Stimulated activated CD8-positive, alpha-beta memory T cell treated with anti-CD3 and anti-CD28 coated beads, Interleukin-2, amount 100 ng/mL, for 48 hours (primary cell): ENCODE results near the gene FLII.

Experiments used
- DNase-seq, 2 donors: peaks; one replicate each; pipeline ENCODE4 v3.0.0-alpha.2; 2020; ENCODE audit warnings: low read depth in 2 of 2

The FLII gene

DNA sequence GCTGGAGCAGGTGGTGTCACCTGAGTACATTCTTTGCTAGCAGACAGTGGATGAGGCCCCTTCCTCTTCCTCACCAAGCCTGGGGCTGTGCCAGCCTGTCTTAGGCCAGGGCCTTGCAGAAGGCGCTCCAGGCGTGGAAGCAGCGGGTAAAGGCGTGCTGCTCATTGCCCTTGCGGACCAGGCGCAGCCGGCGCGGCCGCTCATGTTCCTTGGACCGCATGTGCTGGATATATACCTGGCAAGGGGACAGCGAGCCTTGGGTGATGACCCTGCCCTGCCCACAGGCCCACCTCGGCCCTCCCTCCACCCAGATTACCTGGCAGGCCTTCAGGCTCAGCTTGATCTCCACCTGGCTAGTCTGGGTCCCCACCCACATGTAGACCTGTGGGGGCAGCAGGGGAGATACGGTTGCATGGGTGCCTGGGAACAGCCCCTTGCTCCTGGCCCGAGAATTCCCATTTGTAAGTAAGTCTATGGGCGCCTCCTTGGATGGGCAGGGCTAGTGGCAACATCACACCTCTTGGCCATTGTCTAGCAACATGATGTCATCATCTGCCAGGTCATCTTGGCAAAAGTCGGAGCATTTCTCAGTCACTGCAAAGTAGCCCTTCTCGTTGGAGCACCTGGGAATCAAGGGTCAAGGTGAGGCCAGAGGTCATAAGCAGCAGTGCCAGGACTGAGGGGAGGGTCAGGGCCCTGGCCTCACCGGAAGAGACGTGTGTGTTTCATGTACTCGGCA is 13.3 kb downstream of the FLII start:
- DNase-seq = no peak

DNA sequence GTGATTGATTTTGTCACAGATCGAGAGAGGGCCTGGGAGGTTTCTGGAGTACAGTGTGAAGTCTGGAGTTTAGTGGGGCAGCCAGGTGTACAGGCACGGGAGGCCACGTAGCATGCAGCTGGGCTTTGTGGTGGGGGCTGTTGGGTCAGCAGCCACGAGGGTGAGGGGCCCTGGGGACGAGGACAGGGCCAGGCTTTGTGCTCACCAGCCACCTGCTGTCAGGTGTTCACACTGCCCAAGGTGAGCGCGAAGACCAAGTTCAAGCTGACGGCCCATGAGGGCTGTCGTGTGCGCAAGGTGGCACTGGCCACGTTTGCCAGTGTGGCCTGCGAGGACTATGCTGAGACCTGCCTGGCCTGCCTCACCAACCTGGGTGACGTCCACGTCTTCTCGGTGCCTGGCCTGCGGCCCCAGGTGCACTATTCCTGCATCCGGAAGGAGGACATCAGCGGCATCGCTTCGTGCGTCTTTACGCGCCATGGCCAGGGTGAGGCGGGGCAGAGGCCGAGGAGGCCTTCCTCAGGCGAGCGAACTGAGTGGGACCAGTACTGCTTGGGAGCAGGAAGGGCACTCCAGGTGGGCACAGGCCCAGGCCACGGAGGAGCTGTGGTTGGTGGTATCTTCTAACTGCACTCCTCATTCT is 17.2 kb downstream of the FLII start:
- DNase-seq = no peak

DNA sequence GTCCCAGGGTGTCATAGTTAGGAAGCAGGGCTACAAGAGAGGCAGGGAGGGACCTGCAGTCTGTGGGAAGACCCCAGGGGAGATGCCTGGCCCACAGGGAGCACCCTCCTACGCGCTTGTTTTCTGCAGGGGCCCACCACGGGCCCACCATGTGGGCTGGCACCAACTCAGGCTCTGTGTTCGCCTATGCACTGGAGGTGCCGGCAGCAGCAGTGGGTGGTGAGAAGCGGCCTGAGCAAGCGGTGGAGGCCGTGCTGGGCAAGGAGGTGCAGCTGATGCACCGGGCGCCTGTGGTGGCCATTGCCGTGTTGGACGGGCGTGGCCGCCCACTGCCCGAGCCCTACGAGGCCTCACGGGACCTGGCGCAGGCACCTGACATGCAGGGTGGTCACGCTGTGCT is 18.1 kb downstream of the FLII start:
- no peak for DNase-seq

DNA sequence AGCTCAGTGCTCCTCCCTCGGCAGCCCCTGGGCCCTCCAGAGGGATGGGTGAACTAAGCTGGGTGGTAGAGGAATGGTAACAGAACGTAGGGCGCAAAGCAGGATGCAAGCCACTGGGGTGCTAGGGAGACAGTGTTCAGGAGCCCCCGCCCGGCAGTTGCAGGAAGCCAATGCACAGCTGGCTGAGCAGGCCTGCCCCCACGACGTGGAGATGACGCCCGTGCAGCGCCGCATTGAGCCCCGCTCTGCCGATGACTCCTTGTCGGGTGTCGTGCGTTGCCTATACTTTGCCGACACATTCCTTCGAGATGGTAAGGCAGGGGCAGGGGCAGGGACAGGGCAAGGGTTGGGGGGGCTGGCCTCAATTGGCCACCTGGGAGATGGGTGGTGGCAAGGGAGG is 20.2 kb downstream of the FLII start:
- no peak for DNase-seq

DNA sequence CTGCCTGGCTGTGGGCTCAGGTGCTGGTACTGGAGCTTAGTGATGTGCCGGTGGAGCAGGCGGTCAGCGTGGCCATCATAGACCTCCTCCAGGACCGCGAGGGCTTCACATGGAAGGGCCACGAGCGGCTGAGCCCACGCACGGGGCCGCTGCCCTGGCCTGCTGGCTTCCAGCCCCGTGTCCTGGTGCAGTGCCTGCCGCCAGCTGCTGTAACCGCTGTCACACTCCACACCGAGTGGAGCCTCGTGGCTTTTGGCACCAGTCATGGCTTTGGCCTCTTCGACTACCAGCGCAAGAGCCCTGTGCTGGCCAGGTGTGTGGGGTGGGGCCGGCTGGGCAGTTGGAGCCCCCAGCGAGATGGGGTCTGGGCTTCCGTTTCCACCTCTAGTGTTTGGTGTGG is 21.1 kb downstream of the FLII start:
- no peak for DNase-seq

DNA sequence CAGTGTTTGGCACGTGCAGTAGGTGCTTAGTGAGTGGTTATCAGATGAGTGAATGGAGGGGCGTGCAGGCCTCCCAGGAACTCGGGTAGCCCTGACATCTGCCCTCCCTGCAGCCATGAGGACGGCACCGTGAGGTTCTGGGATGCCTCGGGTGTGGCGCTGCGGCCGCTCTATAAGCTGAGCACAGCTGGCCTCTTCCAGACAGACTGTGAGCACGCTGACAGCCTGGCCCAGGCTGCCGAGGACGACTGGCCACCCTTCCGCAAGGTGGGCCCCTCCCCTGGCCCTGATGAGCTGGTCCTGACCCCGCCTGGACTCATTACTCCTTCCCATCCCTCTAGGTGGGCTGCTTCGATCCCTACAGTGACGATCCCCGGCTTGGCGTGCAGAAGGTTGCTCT is 22.0 kb downstream of the FLII start:
- no peak for DNase-seq

DNA sequence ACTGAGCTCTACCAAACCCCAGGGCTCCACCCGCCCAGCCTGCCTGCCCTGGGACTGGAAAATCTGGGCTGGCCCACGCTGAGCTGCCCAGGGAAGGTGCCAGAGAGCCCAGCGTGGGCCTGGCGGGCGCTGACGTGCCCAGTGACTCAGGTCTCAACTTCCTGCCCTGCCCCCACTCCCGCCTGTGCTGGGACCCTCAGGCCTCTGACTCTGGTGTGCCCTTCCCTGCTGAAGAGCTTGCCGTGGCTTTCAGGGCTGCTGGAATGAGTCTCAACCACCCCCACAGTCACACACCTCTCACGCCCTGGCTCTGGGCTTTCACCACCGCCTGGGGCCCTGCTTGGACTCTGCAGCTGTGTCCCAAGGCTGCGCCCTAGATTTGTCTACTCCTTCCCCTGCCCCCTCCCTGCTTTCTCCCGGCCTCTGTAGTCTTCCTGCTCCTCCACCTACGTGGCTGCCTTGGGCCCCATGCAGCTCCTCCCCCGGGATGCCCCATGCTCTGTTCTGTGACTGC is 22.7 kb downstream of the FLII start:
- peak; percentile 42 to 59 for DNase-seq

DNA sequence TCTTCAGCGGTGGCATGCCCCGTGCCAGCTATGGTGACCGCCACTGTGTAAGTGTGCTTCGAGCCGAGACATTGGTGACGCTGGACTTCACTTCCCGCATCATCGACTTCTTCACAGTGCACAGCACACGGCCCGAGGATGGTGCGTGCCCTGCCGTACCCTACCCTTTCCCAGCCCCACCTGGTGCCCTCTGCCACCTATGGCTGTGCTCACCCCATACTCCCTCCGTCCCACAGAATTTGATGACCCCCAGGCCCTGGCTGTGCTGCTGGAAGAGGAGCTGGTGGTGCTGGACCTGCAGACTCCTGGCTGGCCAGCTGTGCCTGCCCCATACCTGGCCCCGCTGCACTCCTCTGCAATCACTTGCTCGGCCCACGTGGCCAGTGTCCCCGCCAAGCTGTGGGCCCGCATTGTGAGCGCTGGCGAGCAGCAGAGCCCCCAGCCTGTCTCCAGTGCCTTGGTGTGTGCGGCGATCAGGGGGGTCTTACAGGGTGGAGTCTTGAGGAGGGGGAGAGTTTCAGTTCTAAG is 23.6 kb downstream of the FLII start:
- no peak for DNase-seq

DNA sequence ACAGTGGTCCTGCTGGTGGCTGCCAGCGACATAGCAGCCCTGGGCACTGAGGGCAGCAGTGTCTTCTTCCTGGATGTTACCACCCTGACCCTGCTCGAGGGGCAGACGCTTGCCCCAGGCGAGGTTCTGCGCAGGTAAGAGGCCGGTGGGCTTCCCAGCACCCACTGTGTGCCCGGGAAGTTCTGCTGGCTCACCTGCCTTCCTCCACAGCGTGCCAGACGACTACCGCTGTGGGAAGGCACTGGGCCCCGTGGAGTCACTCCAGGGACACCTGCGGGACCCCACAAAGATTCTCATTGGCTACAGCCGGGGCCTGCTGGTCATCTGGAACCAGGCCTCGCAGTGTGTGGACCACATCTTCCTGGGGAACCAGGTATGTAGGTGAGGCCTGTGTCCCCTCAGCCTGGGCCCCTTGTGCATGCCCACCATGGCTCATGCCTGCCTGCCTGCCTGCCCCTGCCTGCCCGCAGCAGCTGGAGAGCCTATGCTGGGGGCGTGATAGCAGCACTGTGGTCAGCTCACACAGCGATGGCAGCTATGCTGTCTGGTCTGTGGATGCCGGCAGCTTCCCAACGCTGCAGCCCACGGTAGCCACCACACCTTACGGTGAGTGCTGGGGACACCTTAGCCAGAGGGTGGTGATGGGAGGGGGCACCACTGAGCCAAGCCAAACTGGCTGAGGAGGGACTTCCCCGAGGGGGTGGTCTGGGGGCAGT is 24.6 kb downstream of the FLII start:
- DNase-seq = no peak

DNA sequence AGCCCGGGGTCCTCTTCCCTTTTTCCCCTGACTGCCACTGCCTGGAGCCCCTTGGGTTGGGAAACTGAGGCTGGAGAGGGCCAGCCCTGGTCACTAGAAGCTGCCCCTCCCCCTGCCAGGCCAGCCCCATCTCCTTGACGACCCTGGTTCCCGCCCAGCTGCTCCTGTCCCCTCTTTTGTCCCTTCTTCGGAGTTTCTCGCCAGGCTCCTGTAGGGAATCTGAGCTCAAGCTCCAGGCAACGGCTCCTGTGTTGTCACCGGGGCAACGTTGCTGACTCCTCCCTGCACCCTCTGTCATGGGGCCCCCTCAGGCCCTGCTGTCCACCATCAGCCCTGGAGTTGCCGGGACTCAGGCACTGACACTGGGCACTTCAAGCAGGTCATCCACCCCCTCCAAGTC is 27.4 kb downstream of the FLII start:
- DNase-seq = no peak

DNA sequence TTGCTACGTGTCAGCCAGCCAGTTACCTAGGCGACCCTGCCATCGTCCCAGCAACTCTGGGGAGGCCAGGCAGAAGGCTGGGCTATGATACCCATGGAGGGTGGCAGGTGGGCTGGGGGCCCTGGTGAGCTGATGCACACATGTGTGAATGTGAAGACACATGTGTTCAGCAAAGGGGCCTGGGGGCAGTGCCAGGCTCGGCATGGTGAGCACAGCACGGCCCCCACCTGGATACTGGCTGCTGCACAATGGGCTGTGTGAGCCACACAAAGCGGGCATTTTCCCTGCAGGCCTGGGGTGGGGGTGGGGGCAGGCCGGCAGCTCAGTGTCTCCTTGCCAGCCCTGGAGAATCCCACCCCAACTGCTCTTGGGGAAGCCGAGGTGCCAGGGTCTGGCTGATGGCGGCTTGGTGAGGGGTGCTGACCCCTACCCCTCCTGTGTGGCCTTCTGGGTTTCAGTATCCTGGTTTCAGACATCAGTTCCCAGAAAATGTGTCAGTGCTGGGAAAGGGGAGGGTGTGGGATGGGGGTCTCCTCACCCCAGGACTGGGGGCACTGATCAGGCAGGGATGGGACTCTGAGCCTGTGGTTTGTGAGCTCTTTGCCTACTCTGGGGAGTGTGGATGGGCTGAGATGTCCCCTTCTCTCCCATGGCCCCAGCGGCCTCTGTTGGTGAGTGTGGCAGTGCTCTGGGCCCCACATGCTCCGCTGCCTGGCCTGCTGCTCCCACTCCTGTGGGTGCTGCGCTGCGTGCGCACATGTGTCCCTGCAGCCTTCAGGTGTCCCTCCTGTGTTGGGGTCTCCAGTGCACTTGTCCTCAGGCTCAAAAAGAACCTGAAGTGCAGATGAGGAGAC is 28.0 kb downstream of the FLII start:
- DNase-seq = no peak

DNA sequence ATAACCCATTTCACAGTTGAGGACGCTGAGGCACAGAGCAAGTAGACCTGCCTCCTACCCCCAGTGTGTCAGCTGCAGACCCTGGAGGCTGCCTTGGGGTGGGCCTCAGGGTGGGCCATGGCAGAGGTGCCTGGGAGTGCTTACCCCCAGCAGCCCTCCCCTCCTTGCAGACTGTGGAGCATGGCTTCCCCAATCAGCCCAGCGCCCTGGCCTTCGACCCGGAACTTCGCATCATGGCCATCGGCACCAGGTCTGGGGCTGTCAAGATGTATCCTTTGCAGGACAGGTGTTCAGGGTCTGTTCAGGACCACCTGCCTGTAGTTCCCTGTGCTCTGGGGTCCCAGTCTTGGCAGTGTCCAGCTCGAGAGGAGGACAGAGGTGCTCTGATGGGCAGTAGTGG is 28.8 kb downstream of the FLII start:
- DNase-seq = no peak

DNA sequence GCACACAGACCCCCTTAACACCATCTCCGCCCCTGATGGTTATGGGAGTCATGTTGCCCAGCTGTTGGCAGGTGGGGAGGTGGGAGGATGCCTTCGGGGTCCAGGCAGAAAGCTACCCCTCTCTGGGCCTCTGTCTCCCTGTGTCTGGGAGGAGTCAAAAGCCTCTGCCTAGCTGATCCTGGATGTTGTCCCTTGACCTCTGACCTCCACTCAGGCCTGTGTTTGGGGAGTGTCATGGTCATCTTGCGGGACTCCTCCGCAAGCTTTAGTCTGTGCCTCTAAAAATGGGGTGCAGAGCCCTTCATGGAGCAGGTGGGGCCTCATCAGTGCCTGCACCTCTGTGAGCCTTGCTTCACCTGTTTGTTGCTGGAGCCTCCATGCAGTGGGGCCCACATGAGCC is 29.3 kb downstream of the FLII start:
- no peak for DNase-seq

DNA sequence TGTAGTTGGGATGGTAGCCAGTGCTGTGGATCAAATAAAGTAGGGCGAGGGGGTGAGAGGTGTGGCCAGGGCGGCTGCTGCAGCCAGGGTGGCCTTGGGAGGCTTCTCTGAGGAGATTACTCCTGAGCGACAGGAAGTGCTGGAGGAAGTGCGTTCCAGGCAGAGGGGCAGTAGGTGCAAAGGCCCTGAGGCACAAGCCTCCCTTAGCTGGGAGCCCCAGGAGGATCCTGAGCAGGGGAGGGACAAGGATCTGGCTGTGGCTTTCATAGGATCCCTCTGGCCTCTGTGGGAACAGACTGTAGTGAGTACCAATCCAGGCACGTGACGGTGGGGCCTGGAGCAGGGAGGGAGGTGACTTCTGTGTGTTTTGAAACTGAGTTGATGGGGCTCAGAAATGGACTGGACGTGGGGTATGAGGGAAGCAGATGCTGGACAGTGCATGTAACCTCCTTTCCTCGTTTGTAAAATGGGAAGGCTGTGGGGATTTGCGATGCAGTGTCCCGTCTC is 30.3 kb downstream of the FLII start:
- no peak for DNase-seq

DNA sequence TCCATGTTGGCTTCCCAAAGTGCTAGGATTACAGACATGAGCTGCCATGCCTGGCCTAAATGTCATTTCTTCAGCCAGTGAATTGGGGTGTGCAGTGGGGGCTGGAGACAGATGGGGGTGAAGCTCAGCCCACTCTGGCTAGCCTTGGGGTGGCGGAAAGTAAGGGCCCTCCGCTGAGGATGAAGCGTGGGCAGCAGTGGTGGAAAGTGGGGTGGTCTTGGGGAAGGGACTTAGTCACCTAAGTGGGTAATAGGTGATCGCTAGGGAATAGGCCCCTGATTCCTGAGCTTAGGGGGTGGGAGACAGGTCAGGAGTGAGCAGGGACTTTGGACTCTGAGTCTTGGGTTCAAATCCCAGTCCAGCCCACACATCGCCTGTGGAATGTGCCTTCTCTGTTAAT is 30.9 kb downstream of the FLII start:
- no peak for DNase-seq

DNA sequence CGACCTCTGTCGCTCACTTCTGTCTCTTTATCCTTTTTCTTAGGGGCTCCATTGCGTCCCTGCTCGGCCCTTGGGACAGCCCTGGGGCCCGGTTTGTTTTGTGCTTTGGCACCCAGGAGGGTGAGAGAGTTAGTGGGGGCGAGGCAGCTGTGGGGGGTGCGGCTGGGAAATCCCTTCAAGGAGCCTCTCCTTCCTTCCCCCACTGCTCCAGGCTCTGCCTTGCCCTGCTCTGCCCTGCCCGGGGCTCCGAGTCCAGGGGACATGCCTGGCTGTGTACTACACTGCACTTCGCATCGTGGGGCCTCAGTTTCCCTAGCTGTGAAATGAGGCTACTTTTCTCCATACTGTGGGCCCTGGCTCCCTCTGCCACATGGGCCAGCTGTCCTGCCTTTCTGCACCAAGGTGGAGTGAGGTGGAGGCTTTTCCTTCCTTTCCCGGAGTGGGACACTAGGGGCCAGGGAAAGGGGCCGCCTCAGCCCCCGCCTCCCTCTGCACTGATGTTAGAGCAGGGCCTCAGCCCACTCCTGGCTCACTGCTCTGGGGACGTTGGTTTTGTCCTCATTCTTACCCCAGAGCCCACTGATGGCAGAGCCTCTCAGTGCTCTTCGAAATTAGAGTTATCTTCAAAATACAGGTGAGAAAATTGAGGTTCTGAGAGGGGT is 32.1 kb downstream of the FLII start:
- DNase-seq = no peak

DNA sequence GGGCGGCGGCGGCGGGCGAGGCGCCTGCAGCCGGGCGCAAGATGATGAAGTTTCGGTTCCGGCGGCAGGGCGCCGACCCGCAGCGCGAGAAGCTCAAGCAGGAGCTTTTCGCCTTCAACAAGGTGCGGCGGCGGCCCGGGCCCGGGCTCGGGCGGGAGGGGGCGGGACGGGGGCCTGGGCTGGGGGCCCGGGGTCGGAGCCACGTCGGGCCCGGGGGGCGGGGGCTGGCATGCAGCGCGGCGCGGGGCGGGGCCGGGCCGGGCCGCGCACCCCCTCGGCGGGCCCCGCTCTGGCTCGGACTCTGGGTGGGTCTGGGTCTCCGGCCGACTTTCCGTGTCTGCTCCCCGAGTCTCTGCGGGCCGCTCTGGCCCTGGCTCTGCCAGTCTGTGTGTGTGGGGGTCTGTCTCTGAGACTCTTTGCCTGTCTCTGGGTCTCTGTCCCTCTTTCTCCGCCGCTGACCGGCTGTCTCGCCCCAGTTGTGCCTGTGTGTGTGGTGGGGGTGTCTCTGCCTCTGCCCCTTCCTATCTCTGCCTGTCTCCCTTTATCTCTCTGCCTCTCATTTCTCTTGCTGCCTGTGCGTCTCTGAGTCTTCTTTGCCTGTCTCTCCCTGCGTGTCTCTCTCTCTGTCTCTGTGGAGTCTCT is 32.8 kb downstream of the FLII start:
- peak in 1 of 2 donors; percentile 4 for DNase-seq

DNA sequence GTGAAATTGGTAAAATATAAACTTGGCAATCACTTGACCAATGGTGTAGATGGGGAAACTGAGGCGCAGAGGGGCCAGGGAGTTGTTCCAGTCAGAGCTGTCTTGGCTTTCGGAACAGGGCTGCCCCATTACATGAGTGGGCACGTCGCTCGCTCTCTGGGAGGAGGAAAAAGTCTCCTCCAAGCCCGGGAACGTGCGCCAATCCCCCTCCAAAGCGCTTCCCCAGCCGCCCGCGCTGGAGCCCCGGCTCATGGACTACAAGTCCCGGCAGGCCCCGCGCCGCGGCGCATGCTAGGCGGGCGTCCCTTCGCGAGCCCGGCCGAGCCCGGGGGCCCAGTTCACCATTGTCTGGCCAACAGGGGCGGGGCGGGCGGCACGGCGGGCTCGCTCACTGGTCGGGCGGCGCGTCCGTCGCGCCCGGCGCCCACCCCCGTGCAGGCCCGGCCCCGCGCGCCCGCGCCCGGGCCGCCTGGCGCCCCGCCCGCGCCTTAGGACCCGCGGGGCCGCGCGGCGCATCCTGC is 33.4 kb downstream of the FLII start, which contains the start of gene LLGL1:
Gene LLGL1 (plus strand): TSS at position 515 of the 521 bp plus-strand sequence. CDS start 48 bp downstream, outside the sequence.
- DNase-seq = peak; percentile 94 to 98

DNA sequence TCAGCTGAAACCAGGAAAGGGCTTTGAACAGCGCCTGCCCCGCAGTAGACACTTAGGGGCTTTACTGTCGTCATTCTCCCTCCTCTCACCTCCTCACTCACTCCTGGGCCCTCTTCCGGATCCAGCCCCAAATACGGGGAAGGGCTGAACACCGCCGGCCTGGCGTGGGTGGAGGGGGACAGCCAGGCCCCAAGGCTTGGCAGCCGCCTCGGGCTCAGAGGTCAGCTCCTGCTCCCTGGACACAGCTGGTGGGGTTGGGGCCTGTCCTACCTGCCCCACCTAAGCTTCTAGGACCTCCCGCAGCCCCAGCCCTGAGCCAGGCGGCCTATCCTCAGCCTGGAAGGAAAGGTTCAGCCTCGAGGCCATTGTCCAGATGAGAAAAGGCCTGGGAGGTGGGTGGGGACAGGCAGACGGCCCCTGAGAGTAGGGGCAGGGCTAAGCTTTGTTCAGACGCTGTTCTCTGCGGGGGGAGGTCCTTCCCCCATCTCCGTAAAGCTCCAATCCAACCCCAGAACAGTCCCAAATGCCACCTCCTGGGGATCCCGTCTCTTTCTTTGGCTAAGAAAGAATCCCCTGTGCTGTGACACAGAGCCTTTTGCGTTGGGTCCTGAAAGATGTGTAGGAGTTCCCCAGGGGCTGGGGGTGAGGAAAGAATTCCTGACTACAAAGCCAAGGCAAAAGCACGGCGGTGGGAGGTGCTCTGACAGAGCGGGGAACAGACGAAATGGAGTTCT is 34.0 kb downstream of the FLII start:
- DNase-seq = no peak
